ENCODE measurements around the gene MFSD12.

MFSD12 gene

GRCh38 chr19:3499738-3500428, 57.5 kb downstream of the MFSD12 start:
- Histone ChIP-seq H3K27me3 (no peaks in the 10 kb centered on the region), H3K27ac (peak overlapping the region; percentile 93), H3K36me3 (peaks cover 11% of the 10 kb centered on the region), H3K4me1 (ENCODE audit: control insufficient read depth in 1 of 2, insufficient read depth in 1 of 2, low read depth in 1 of 2, low read length in 1 of 2) (peaks cover 13 to 20% of the 10 kb centered on the region in 2 experiments), H3K4me3 (ENCODE audit: low read depth in 1 of 2, low read length in 1 of 2) (peak overlapping the region; percentile 84 to 93), H3K9me3 (no peaks in the 10 kb centered on the region)
- TF ChIP-seq, protein P1, sequence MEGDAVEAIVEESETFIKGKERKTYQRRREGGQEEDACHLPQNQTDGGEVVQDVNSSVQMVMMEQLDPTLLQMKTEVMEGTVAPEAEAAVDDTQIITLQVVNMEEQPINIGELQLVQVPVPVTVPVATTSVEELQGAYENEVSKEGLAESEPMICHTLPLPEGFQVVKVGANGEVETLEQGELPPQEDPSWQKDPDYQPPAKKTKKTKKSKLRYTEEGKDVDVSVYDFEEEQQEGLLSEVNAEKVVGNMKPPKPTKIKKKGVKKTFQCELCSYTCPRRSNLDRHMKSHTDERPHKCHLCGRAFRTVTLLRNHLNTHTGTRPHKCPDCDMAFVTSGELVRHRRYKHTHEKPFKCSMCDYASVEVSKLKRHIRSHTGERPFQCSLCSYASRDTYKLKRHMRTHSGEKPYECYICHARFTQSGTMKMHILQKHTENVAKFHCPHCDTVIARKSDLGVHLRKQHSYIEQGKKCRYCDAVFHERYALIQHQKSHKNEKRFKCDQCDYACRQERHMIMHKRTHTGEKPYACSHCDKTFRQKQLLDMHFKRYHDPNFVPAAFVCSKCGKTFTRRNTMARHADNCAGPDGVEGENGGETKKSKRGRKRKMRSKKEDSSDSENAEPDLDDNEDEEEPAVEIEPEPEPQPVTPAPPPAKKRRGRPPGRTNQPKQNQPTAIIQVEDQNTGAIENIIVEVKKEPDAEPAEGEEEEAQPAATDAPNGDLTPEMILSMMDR (IDR thresholded peaks at IDR 0.05): no peak

GRCh38 chr19:3497757-3498520, 59.4 kb downstream of the MFSD12 start:
- no peaks in the 10 kb centered on the region for H3K27me3 ChIP-seq
- H3K27ac ChIP-seq: no peak overlapping the region
- peaks cover 13 to 17% of the 10 kb centered on the region in 2 experiments for H3K4me1 ChIP-seq (ENCODE audit: control insufficient read depth in 1 of 2, insufficient read depth in 1 of 2, low read depth in 1 of 2, low read length in 1 of 2)
- TF ChIP-seq, protein P1 (IDR thresholded peaks at IDR 0.05): no peak
- no peaks in the 10 kb centered on the region for H3K9me3 ChIP-seq
- no peak overlapping the region for H3K4me3 ChIP-seq (ENCODE audit: low read depth in 1 of 2, low read length in 1 of 2)
- H3K36me3 ChIP-seq: peaks cover 11% of the 10 kb centered on the region

GRCh38 chr19:3496392-3497273, 60.8 kb downstream of the MFSD12 start:
- Histone ChIP-seq H3K4me1 (ENCODE audit: control insufficient read depth in 1 of 2, insufficient read depth in 1 of 2, low read depth in 1 of 2, low read length in 1 of 2) (peaks cover 13 to 17% of the 10 kb centered on the region in 2 experiments), H3K27me3 (no peaks in the 10 kb centered on the region), H3K27ac (no peak overlapping the region), H3K36me3 (peaks cover 13% of the 10 kb centered on the region), H3K4me3 (ENCODE audit: low read depth in 1 of 2, low read length in 1 of 2) (no peak overlapping the region), H3K9me3 (no peaks in the 10 kb centered on the region)
- TF ChIP-seq, protein P1 (IDR thresholded peaks at IDR 0.05): no peak

DNA sequence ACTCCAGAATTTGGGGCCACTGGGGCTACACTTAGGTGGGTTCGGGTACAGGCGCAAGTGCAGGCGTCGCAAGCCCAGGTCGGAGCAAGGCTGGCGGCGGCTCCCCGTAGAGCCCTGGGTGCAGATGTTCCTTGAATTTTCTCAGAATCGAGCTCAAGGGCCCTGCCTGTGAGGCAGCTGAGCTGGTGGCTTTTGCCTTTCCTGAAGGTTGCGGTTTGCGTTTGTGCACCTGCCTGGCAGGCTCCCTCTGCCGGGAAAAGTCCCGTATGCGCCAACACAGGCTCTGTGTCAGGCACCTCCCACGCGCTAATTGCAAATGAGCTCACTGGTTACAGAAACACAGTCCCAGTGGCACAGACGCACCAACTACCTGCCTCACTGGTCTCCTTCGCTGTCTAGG, 62.8 kb downstream of the MFSD12 start:
- H3K36me3 ChIP-seq: peaks cover 24% of the 10 kb centered on the region
- no peak overlapping the region for H3K4me3 ChIP-seq (ENCODE audit: low read depth in 1 of 2, low read length in 1 of 2)
- TF ChIP-seq, protein P1 (IDR thresholded peaks at IDR 0.05): no peak
- H3K27me3 ChIP-seq: no peaks in the 10 kb centered on the region
- H3K9me3 ChIP-seq: no peaks in the 10 kb centered on the region
- peaks cover 0 to under 1% of the 10 kb centered on the region in 2 experiments for H3K4me1 ChIP-seq (ENCODE audit: control insufficient read depth in 1 of 2, insufficient read depth in 1 of 2, low read depth in 1 of 2, low read length in 1 of 2)
- H3K27ac ChIP-seq: no peak overlapping the region

All from neutrophil (primary cell).